ENCODE results near the gene MICB. TPM values are rescaled to one million over a fixed set of nuclear protein-coding genes. Genes with fewer than 3 reads are reported as not detected.
"Not testable (repeated sequence)": the region's sequence is repeated elsewhere in the genome, so short reads cannot be mapped to it uniquely, and the experiment has no call there.

The MICB gene
- total and polyA plus RNA-seq, 2 donors (not counting 1 experiment from before 2014, with no cell fraction given): 24.2 to 30.9 TPM

GRCh38 chr6:31495580-31495979, 2.4 kb upstream of the MICB start:
- peak overlapping the region; percentile 83 for H3K4me3 Mint-ChIP-seq

DNA sequence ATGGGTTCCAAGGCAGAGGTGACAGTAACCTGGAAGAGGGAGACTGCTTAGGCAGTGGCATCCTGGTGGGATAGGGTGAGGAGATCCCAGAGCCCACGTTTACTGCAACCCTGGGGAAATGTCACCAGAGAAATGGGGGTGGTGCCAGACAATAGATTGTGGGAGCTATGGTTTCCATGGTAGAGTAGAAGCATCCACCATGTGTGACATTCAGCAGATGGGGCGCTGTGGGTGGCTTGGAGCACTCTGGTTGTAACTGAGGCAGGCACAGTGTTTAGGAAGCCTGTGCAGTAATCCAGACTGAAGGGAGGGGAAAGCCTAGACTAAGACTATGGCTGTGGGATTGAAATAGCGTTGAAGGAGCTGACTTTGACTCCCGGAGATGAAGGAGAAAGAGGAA, 1.1 kb upstream of the MICB start:
- Histone ChIP-seq H3K79me2 (ENCODE audit: control insufficient read depth, insufficient read depth, low read length) (peaks cover 86% of the 10 kb centered on the region), H3K9ac (ENCODE audit: low read length) (peak overlapping the region; percentile 78), H3K4me1 (ENCODE audit: control insufficient read depth in 2 of 2, insufficient read depth in 2 of 2, low read length in 2 of 2) (peaks cover 41 to 54% of the 10 kb centered on the region in 2 donors), H3K27ac (ENCODE audit: low read length in 2 of 2) (peak overlapping the region in 1 of 2 donors; percentile 86), H4K20me1 (ENCODE audit: control insufficient read depth, insufficient read depth, low read length, poor library complexity, severe bottlenecking) (peaks cover 35% of the 10 kb centered on the region), H3K4me2 (replicated peaks; ENCODE audit: low read depth, low read length, poor library complexity, severe bottlenecking) (peak overlapping the region; percentile 93), H3K4me3 (ENCODE audit: control extremely low read depth in 1 of 5, extremely low read depth in 1 of 5, insufficient read depth in 1 of 5, low read depth in 2 of 5, low read length in 4 of 5) (peak overlapping the region in 4 of 5 experiments; percentile 49 to 82 (median 71))
- not testable (repeated sequence) for H2AFZ ChIP-seq (ENCODE audit: insufficient read depth, low read depth, low read length, poor library complexity, severe bottlenecking); H3K36me3 ChIP-seq (replicated peaks in 1 of 2; ENCODE audit: control extremely low read depth in 1 of 2, control insufficient read depth in 1 of 2, extremely low read depth in 1 of 2, insufficient read depth in 2 of 2, low read length in 1 of 2); H3K27me3 Mint-ChIP-seq; H3K27me3 ChIP-seq (replicated peaks in 1 of 4; ENCODE audit: control extremely low read depth in 1 of 4, control insufficient read depth in 3 of 4, insufficient read depth in 4 of 4, low read length in 3 of 4); DNase-seq; ATAC-seq (ENCODE audit: low read depth); H3K9me3 Mint-ChIP-seq (ENCODE audit: insufficient read depth); H3K9me3 ChIP-seq (ENCODE audit: control extremely low read depth in 1 of 3, control insufficient read depth in 2 of 3, insufficient read depth in 1 of 3, low read length in 2 of 3)
- Mint-ChIP-seq H3K4me3 (peak overlapping the region; percentile 83), H3K27ac (peak overlapping the region; percentile 93), H3K4me1 (peaks cover 63% of the 10 kb centered on the region)
- POLR2A ChIA-PET: interaction anchor here (0.5 to 2.4 kb wide), 5 partner anchors 33 to 889 kb away, joined by 3 to 10 read pairs (median 4); partner anchors contain the start of genes DDX39B and NFKBIL1
- CTCF ChIA-PET: interaction anchor here (1.1 to 3.5 kb wide), 5 partner anchors 45 to 102 kb away, joined by 3 to 10 read pairs (median 7); partner anchors contain the start of genes ATP6V1G2 and DDX39B
- WGBS (ENCODE audit: insufficient coverage): 44% methylated on average over 4 of the region's 4 CpGs
- intact Hi-C loops (cut with micrococcal nuclease): loop anchor here (10.0 kb wide), 2 partner anchors 368 to 698 kb away; partner anchors contain the start of genes GPSM3, NEU1 and PBX2

More at GRCh38 chr6:31495580-31495979, 2.4 kb upstream of the MICB start:
- Histone ChIP-seq H2AFZ (ENCODE audit: insufficient read depth, low read depth, low read length, poor library complexity, severe bottlenecking) (peak overlapping the region; percentile 87), H4K20me1 (ENCODE audit: control insufficient read depth, insufficient read depth, low read length, poor library complexity, severe bottlenecking) (peaks cover 27% of the 10 kb centered on the region), H3K27me3 (replicated peaks in 1 of 4; ENCODE audit: control extremely low read depth in 1 of 4, control insufficient read depth in 3 of 4, insufficient read depth in 4 of 4, low read length in 3 of 4) (no peaks in the 10 kb centered on the region), H3K4me1 (ENCODE audit: control insufficient read depth in 2 of 2, insufficient read depth in 2 of 2, low read length in 2 of 2) (peaks cover 44 to 57% of the 10 kb centered on the region in 2 donors), H3K9ac (ENCODE audit: low read length) (peak overlapping the region; percentile 78), H3K36me3 (replicated peaks in 1 of 2; ENCODE audit: control extremely low read depth in 1 of 2, control insufficient read depth in 1 of 2, extremely low read depth in 1 of 2, insufficient read depth in 2 of 2, low read length in 1 of 2) (no peaks in the 10 kb centered on the region), H3K27ac (ENCODE audit: low read length in 2 of 2) (peak overlapping the region; percentile 80 to 86), H3K79me2 (ENCODE audit: control insufficient read depth, insufficient read depth, low read length) (peaks cover 81% of the 10 kb centered on the region), H3K4me2 (replicated peaks; ENCODE audit: low read depth, low read length, poor library complexity, severe bottlenecking) (peak overlapping the region; percentile 93), H3K4me3 (ENCODE audit: control extremely low read depth in 1 of 5, extremely low read depth in 1 of 5, insufficient read depth in 1 of 5, low read depth in 2 of 5, low read length in 4 of 5) (peak overlapping the region in 4 of 5 experiments; percentile 85 to 91 (median 88)), H3K9me3 (ENCODE audit: control extremely low read depth in 1 of 3, control insufficient read depth in 2 of 3, insufficient read depth in 1 of 3, low read length in 2 of 3) (no peaks in the 10 kb centered on the region)
- intact Hi-C loops (cut with micrococcal nuclease): loop anchor here (10.0 kb wide), 2 partner anchors 369 to 699 kb away; partner anchors contain the start of genes GPSM3, NEU1 and PBX2
- H3K9me3 Mint-ChIP-seq (ENCODE audit: insufficient read depth): no peaks in the 10 kb centered on the region
- H3K27ac Mint-ChIP-seq: peak overlapping the region; percentile 89
- H3K4me1 Mint-ChIP-seq: peaks cover 56% of the 10 kb centered on the region
- ATAC-seq (ENCODE audit: low read depth) (no peak), DNase-seq (no peak)
- CTCF ChIA-PET: interaction anchor here (0.6 to 4.1 kb wide), 8 partner anchors 19 to 399 kb away, joined by 3 to 57 read pairs (median 6); partner anchors contain the start of genes ATP6V1G2, DDX39B and MCCD1
- TF ChIP-seq EZH2 (IDR thresholded peaks at IDR 0.05; ENCODE audit: borderline replicate concordance, insufficient read depth, low read depth, low read length, poor library complexity, severe bottlenecking) (no peak), CTCF (IDR thresholded peaks at IDR 0.05) (no peak)
- POLR2A ChIA-PET: interaction anchor here (0.7 to 1.9 kb wide), 3 partner anchors 46 to 97 kb away, joined by 4 to 8 read pairs (median 8); partner anchors contain the start of genes DDX39B, NCR3 and NFKBIL1
- 88% methylated on average over 1 of the region's 2 CpGs for WGBS (ENCODE audit: insufficient coverage)
- H3K27me3 Mint-ChIP-seq: no peaks in the 10 kb centered on the region
